ENCODE results near the gene CEP83.
A peak's percentile ranks its signal among the peaks of the same experiment; 100 is the strongest.
"Not testable (repeated sequence)": the region's sequence is repeated elsewhere in the genome, so short reads cannot be mapped to it uniquely, and the experiment has no call there.

Gene CEP83

DNA sequence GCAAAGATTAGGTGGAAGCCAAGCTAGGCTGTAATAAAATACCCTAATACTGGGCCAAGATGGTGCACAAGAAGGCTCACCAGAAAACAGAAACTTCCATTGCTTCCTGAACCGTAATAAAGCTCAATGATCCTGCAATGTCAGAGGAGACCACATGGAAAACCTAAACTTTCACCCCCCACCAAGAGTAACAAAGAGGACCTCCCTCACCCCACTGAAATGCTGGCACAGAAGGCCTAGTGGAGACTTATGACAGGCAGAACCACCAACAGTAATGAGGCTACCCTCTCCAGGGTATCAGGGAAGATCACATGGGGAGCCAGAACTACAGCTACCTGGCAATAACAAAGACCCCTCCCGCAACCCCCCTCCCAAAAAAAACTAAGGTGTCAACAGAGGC lies 43.1 kb downstream of the CEP83 start:
- Histone ChIP-seq H3K36me3 (ENCODE audit: control insufficient read depth in 2 of 2, insufficient read depth in 2 of 2, low read length in 2 of 2) (no peaks in the 10 kb centered on the region), H3K9ac (ENCODE audit: low read depth in 1 of 2, low read length in 2 of 2) (no peak overlapping the region), H3K4me1 (ENCODE audit: control insufficient read depth in 2 of 2, insufficient read depth in 2 of 2, low read length in 2 of 2) (no peaks in the 10 kb centered on the region), H3K4me3 (ENCODE audit: low read length in 2 of 2) (no peak overlapping the region), H3K27me3 (ENCODE audit: control insufficient read depth in 2 of 2, insufficient read depth in 2 of 2, low read length in 2 of 2) (no peaks in the 10 kb centered on the region), H3K9me3 (ENCODE audit: control insufficient read depth in 2 of 2, low read length in 2 of 2) (peaks cover 0 to 1% of the 10 kb centered on the region in 2 donors), H3K27ac (ENCODE audit: low read depth in 2 of 2, low read length in 2 of 2) (no peak overlapping the region)

DNA sequence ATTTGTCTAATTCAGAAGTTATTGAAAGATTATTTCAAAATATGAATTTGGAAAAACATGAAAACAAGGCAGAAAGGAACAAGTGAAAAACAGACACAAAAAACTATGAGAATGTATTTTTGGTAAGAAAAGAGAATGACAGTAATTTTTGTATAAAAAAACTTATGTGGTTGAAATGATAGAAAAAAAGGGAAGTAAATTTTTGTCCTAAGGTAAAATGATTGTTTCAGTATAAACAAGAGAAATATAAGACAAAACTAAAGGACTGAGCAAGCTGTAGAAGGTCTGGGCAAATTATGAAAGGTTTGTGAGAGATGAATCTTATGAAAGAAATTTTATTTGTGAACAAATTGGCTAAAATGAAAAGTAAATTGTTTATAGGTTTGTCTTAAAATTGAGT lies 44.6 kb downstream of the CEP83 start:
- H3K9me3 ChIP-seq (ENCODE audit: control insufficient read depth in 2 of 2, low read length in 2 of 2): no peaks in the 10 kb centered on the region
- no peaks in the 10 kb centered on the region for H3K27me3 ChIP-seq (ENCODE audit: control insufficient read depth in 2 of 2, insufficient read depth in 2 of 2, low read length in 2 of 2)
- no peak overlapping the region for H3K4me3 ChIP-seq (ENCODE audit: low read length in 2 of 2)
- H3K36me3 ChIP-seq (ENCODE audit: control insufficient read depth in 2 of 2, insufficient read depth in 2 of 2, low read length in 2 of 2): no peaks in the 10 kb centered on the region
- H3K9ac ChIP-seq (ENCODE audit: low read depth in 1 of 2, low read length in 2 of 2): no peak overlapping the region
- no peak overlapping the region for H3K27ac ChIP-seq (ENCODE audit: low read depth in 2 of 2, low read length in 2 of 2)
- no peaks in the 10 kb centered on the region for H3K4me1 ChIP-seq (ENCODE audit: control insufficient read depth in 2 of 2, insufficient read depth in 2 of 2, low read length in 2 of 2)

DNA sequence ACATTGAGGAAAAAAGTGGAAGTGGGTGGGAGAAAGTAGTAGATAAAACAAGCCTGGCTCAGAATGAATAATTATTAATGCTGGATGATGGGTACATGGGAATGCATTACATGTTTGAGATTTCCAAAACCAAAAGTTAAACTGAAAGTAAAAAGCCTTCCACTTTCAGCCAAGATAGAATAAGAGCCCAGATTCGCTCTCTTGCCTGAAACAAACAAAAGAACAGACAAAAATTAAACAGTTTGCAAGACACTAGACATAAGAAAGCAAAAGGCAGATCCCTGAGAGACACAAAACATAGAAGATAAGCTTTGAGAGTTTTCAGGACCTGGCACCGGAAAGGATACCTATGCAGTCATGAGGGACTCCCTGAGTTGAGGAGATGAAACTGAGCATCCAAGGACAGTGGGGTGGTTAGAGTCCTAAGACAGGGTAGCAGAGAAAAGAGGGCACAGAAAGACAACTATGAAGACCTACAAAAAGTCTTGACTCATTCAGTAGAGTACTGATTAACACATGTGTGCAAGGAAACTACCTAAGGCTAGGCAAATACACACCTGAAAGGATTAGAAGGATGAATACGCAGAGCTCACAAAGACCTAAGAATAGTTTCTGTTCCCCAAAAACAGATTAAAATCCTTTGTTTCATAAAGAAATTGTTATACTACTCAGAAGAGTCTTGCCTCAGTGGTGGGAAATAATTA lies 54.1 kb downstream of the CEP83 start:
- peak overlapping the region in 1 of 2 donors; percentile 39 for H3K4me3 ChIP-seq (ENCODE audit: low read length in 2 of 2)
- no peaks in the 10 kb centered on the region for H3K4me1 ChIP-seq (ENCODE audit: control insufficient read depth in 2 of 2, insufficient read depth in 2 of 2, low read length in 2 of 2)
- H3K36me3 ChIP-seq (ENCODE audit: control insufficient read depth in 2 of 2, insufficient read depth in 2 of 2, low read length in 2 of 2): no peaks in the 10 kb centered on the region
- H3K9ac ChIP-seq (ENCODE audit: low read depth in 1 of 2, low read length in 2 of 2): peak overlapping the region in 1 of 2 donors; percentile 28
- H3K9me3 ChIP-seq (ENCODE audit: control insufficient read depth in 2 of 2, low read length in 2 of 2): no peaks in the 10 kb centered on the region
- no peak overlapping the region for H3K27ac ChIP-seq (ENCODE audit: low read depth in 2 of 2, low read length in 2 of 2)
- H3K27me3 ChIP-seq (ENCODE audit: control insufficient read depth in 2 of 2, insufficient read depth in 2 of 2, low read length in 2 of 2): no peaks in the 10 kb centered on the region

DNA sequence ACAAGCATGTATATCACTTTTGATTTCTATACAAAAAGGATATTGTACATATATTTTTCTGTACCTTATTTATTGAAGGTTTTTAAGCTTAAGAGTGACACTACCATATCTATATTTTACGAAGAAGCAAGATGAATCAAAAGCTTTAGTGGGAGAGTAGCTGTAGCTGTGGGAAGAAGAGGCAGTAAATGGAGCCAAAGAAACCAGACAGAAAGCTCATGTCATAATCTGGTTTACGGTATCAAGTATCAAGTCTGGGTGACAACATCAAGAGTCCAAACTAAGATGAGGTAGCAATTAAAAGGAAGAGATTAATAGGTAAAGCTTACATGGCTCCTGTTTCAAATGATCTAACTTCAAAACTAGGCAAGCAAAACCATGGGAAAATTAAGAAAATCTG lies 54.8 kb downstream of the CEP83 start:
- Histone ChIP-seq H3K9me3 (ENCODE audit: control insufficient read depth in 2 of 2, low read length in 2 of 2) (no peaks in the 10 kb centered on the region), H3K4me1 (ENCODE audit: control insufficient read depth in 2 of 2, insufficient read depth in 2 of 2, low read length in 2 of 2) (no peaks in the 10 kb centered on the region), H3K27me3 (ENCODE audit: control insufficient read depth in 2 of 2, insufficient read depth in 2 of 2, low read length in 2 of 2) (no peaks in the 10 kb centered on the region), H3K4me3 (ENCODE audit: low read length in 2 of 2) (no peak overlapping the region), H3K27ac (ENCODE audit: low read depth in 2 of 2, low read length in 2 of 2) (no peak overlapping the region), H3K9ac (ENCODE audit: low read depth in 1 of 2, low read length in 2 of 2) (no peak overlapping the region), H3K36me3 (ENCODE audit: control insufficient read depth in 2 of 2, insufficient read depth in 2 of 2, low read length in 2 of 2) (peaks cover 3% of the 10 kb centered on the region in 2 donors)

DNA sequence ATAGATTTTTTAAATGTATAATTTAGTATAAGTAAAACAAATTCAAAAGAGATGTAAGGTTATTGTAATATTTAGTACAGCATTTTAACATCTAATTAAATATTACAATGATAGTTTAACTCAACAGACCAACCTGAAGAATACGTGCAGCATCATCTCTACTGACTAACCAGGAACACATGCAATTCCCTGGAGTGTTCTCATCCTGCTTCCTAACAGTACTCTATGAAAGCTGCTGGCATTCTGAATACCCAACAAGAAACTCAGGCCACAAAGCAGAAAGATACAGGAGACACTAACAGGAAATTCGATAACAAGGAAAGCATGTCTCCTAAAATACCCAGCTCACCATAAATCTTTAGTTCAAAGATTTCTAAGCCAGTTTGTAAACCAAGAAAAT lies 58.3 kb downstream of the CEP83 start:
- Histone ChIP-seq H3K4me1 (ENCODE audit: control insufficient read depth in 2 of 2, insufficient read depth in 2 of 2, low read length in 2 of 2) (no peaks in the 10 kb centered on the region), H3K27ac (ENCODE audit: low read depth in 2 of 2, low read length in 2 of 2) (no peak overlapping the region), H3K27me3 (ENCODE audit: control insufficient read depth in 2 of 2, insufficient read depth in 2 of 2, low read length in 2 of 2) (no peaks in the 10 kb centered on the region), H3K4me3 (ENCODE audit: low read length in 2 of 2) (no peak overlapping the region), H3K9ac (ENCODE audit: low read depth in 1 of 2, low read length in 2 of 2) (no peak overlapping the region), H3K9me3 (ENCODE audit: control insufficient read depth in 2 of 2, low read length in 2 of 2) (peaks cover 0 to 2% of the 10 kb centered on the region in 2 donors), H3K36me3 (ENCODE audit: control insufficient read depth in 2 of 2, insufficient read depth in 2 of 2, low read length in 2 of 2) (peaks cover 3% of the 10 kb centered on the region in 2 donors)

DNA sequence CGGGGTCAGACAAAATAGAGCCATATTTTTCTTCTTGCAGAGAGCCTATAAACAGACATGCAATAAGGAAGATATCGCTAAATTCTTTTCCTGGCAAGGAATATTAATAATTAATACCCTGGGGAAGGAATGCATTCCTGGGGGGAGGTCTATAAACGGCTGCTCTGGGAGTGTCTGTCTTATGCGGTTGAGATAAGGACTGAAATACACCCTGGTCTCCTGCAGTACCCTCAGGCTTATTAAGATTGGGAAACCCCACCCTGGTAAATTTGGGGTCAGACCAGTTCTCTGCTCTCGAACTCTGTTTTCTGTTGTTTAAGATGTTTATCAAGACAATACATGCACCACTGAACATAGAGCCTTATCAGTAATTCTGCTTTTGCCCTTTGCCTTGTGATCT lies 61.0 kb downstream of the CEP83 start:
- H3K36me3 ChIP-seq (ENCODE audit: control insufficient read depth in 2 of 2, insufficient read depth in 2 of 2, low read length in 2 of 2); H3K9me3 ChIP-seq (ENCODE audit: control insufficient read depth in 2 of 2, low read length in 2 of 2); H3K4me3 ChIP-seq (ENCODE audit: low read length in 2 of 2); H3K4me1 ChIP-seq (ENCODE audit: control insufficient read depth in 2 of 2, insufficient read depth in 2 of 2, low read length in 2 of 2); H3K9ac ChIP-seq (ENCODE audit: low read depth in 1 of 2, low read length in 2 of 2); H3K27ac ChIP-seq (ENCODE audit: low read depth in 2 of 2, low read length in 2 of 2); H3K27me3 ChIP-seq (ENCODE audit: control insufficient read depth in 2 of 2, insufficient read depth in 2 of 2, low read length in 2 of 2): not testable (repeated sequence)

DNA sequence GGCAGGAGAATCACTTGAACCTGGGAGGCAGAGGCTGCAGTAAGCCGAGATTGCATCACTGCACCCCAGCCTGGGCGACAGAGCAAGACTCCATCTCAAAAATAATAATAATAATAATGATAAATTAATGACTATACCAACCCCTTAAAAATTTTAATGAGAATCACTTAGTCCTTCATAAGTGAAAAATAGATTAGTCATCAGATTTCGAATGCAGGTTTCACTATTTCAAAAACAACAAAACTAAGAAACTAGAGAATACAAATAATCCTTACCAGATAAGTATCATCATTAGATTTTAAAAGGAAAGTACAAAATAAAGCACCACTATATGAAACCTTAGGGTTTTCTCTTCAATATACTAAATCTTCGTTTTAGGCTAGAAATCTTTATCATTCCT lies 62.3 kb downstream of the CEP83 start:
- Histone ChIP-seq H3K9me3 (ENCODE audit: control insufficient read depth in 2 of 2, low read length in 2 of 2) (peaks cover 0 to 2% of the 10 kb centered on the region in 2 donors), H3K27ac (ENCODE audit: low read depth in 2 of 2, low read length in 2 of 2) (no peak overlapping the region), H3K4me1 (ENCODE audit: control insufficient read depth in 2 of 2, insufficient read depth in 2 of 2, low read length in 2 of 2) (no peaks in the 10 kb centered on the region), H3K27me3 (ENCODE audit: control insufficient read depth in 2 of 2, insufficient read depth in 2 of 2, low read length in 2 of 2) (no peaks in the 10 kb centered on the region), H3K9ac (ENCODE audit: low read depth in 1 of 2, low read length in 2 of 2) (no peak overlapping the region), H3K4me3 (ENCODE audit: low read length in 2 of 2) (no peak overlapping the region), H3K36me3 (ENCODE audit: control insufficient read depth in 2 of 2, insufficient read depth in 2 of 2, low read length in 2 of 2) (peaks cover 3% of the 10 kb centered on the region in 2 donors)

DNA sequence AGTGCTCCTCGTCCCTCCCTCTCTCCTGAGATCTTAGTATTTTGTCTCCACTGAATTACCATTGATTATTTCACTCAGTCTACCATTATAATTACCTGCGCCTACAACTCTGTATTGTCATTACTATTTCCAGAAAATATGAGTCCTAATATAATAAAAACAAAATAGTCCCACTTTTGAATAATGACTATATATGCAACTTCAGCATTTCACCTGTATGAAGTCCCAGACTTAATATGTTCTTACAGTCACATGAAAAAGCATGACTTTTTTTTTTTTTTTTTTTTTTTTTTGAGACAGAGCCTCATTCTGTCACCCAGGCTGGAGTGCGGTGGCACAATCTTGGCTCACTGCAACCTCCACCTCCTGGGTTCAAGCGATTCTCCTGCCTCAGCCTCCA lies 63.7 kb downstream of the CEP83 start:
- H3K4me3 ChIP-seq (ENCODE audit: low read length in 2 of 2); H3K36me3 ChIP-seq (ENCODE audit: control insufficient read depth in 2 of 2, insufficient read depth in 2 of 2, low read length in 2 of 2); H3K9me3 ChIP-seq (ENCODE audit: control insufficient read depth in 2 of 2, low read length in 2 of 2); H3K27me3 ChIP-seq (ENCODE audit: control insufficient read depth in 2 of 2, insufficient read depth in 2 of 2, low read length in 2 of 2); H3K4me1 ChIP-seq (ENCODE audit: control insufficient read depth in 2 of 2, insufficient read depth in 2 of 2, low read length in 2 of 2); H3K27ac ChIP-seq (ENCODE audit: low read depth in 2 of 2, low read length in 2 of 2); H3K9ac ChIP-seq (ENCODE audit: low read depth in 1 of 2, low read length in 2 of 2): not testable (repeated sequence)

DNA sequence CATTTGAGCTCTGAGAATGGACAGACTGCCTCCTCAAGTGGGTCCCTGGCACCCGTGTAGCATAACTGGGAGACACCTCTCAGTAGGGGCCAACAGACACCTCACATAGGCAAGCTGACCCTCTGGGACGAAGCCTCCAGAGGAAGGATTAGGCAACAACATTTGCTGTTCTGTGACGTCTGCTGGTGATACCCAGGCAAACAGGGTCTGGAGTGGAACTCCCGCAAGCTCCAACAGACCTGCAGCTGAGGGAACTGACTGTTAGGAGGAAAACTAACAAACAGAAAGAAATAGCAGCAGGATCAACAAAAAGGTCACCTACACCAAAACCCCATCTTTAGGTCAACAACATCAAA lies 69.6 kb downstream of the CEP83 start:
- Histone ChIP-seq H3K4me1 (ENCODE audit: control insufficient read depth in 2 of 2, insufficient read depth in 2 of 2, low read length in 2 of 2) (no peaks in the 10 kb centered on the region), H3K9ac (ENCODE audit: low read depth in 1 of 2, low read length in 2 of 2) (no peak overlapping the region), H3K27ac (ENCODE audit: low read depth in 2 of 2, low read length in 2 of 2) (no peak overlapping the region), H3K4me3 (ENCODE audit: low read length in 2 of 2) (no peak overlapping the region), H3K9me3 (ENCODE audit: control insufficient read depth in 2 of 2, low read length in 2 of 2) (no peaks in the 10 kb centered on the region), H3K36me3 (ENCODE audit: control insufficient read depth in 2 of 2, insufficient read depth in 2 of 2, low read length in 2 of 2) (peaks cover 2 to 3% of the 10 kb centered on the region in 2 donors), H3K27me3 (ENCODE audit: control insufficient read depth in 2 of 2, insufficient read depth in 2 of 2, low read length in 2 of 2) (no peaks in the 10 kb centered on the region)

DNA sequence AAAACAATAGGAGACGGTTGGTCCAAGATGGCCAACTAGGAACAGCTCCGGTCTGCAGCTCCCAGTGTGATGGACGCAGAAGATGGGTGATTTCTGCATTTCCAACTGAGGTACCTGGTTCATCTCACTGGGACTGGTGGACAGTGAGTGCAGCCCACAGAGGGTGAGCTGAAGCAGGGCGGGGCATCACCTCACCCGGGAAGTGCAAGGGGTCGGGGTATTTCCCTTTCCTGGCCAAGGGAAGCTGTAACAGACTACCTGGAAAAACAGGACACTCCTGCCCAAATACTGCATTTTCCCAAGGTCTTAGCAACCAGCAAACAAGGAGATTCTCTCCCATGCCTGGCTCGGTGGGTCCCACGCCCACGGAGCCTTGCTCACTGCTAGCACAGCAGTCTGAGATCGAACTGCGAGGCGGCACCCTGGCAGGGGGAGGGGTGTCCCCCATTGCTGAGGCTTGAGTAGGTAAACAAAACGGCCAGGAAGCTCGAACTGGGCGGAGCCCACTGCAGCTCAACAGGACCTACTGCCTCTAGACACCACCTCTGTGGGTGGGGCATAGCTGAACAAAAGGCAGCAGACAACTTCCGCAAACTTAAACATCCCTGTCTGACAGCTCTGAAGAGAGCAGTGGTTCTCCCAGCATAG lies 70.1 kb downstream of the CEP83 start:
- H3K27ac ChIP-seq (ENCODE audit: low read depth in 2 of 2, low read length in 2 of 2); H3K4me1 ChIP-seq (ENCODE audit: control insufficient read depth in 2 of 2, insufficient read depth in 2 of 2, low read length in 2 of 2); H3K36me3 ChIP-seq (ENCODE audit: control insufficient read depth in 2 of 2, insufficient read depth in 2 of 2, low read length in 2 of 2); H3K9ac ChIP-seq (ENCODE audit: low read depth in 1 of 2, low read length in 2 of 2); H3K9me3 ChIP-seq (ENCODE audit: control insufficient read depth in 2 of 2, low read length in 2 of 2); H3K27me3 ChIP-seq (ENCODE audit: control insufficient read depth in 2 of 2, insufficient read depth in 2 of 2, low read length in 2 of 2); H3K4me3 ChIP-seq (ENCODE audit: low read length in 2 of 2): not testable (repeated sequence)

All from mucosa of rectum (tissue), 2 donors.